Adrenal gland (tissue), 5 donors: ENCODE results near the gene PARG.
"Not testable (repeated sequence)": the region's sequence is repeated elsewhere in the genome, so short reads cannot be mapped to it uniquely, and the experiment has no call there.

Experiments
- CTCF ChIP-seq, 6 experiments: fragments of 450-650 bp in 4 of 6; fragments of 200-600 bp in 2 of 6; sonication (generic) in 1 of 6; IDR thresholded peaks; 1 replicate in 5 of 6; 2 replicates in 1 of 6; pipeline versions ENCODE4 v1.5.1 to v1.8.0; 2016 to 2021; ENCODE audit warnings: antibody characterized with exemption in 6 of 6, mild to moderate bottlenecking in 2 of 6, moderate library complexity in 1 of 6
- POLR2A ChIP-seq, 2 donors: fragments of 450-650 bp; IDR thresholded peaks; one replicate each; pipeline ENCODE4 v1.6.1; 2017; ENCODE audit warnings: antibody characterized with exemption in 2 of 2, mild to moderate bottlenecking in 2 of 2, moderate library complexity in 1 of 2
- donor health status: DM: no; HTN: no; CAD: no.

- TF ChIP-seq CTCF, POLR2A (IDR thresholded peaks at IDR 0.05): not testable (repeated sequence)
These were observed 92.3 kb downstream of the PARG start for GRCh38 chr10:49849520-49849919.
